H1 (cell line): Measurements from ENCODE around the gene RUFY1. TPM values are rescaled to one million over a fixed set of nuclear protein-coding genes. Genes with fewer than 3 reads are reported as not detected.

Source experiments
- CTCF ChIA-PET: fragments of 300-600 bp; sonication (Branson Sonifier 250); formaldehyde crosslinking; loops from one replicate; lab custom pipeline; 2021; ENCODE audit not compliant: partially characterized antibody; lab: Charles Lee
- POLR2A ChIA-PET: fragments of 300-600 bp; sonication (Branson Sonifier 250); formaldehyde crosslinking; loops from one replicate; lab custom pipeline; 2021; ENCODE audit warnings: inconsistent platforms; ENCODE audit not compliant: partially characterized antibody; lab: Charles Lee
- DNase-seq, 2 experiments: peaks; one replicate each; pipeline versions ENCODE4 v3.0.0 to v3.0.0-alpha.2; 2010 to 2022; ENCODE audit warnings: low spot score in 2 of 2, low read depth in 1 of 2, mixed read lengths in 1 of 2
- FAIRE-seq: peaks from 2 replicates; lab custom pipeline; 2011; peaks lifted over from hg19 to GRCh38; lab: Jason Lieb, UNC
- H2AFZ ChIP-seq: 2 replicates; pipeline ENCODE4 v1.8.1; 2012; ENCODE audit warnings: low read length, inconsistent platforms
- H2AK5ac ChIP-seq: 2 replicates; pipeline ENCODE4 v1.6.1; 2013; ENCODE audit warnings: low read depth, low read length
- H2BK120ac ChIP-seq: replicated peaks from 2 replicates; pipeline ENCODE3; 2013; ENCODE audit warnings: low read depth, low read length, inconsistent platforms
- H2BK12ac ChIP-seq: 2 replicates; pipeline ENCODE4 v1.6.1; 2013; ENCODE audit warnings: low read depth, low read length
- H2BK15ac ChIP-seq: 2 replicates; pipeline ENCODE4 v1.6.1; 2013; ENCODE audit warnings: low read length
- H2BK20ac ChIP-seq: 2 replicates; pipeline ENCODE4 v1.6.1; 2013; ENCODE audit warnings: low read length
- H2BK5ac ChIP-seq: 2 replicates; pipeline ENCODE4 v1.6.1; 2013; ENCODE audit warnings: low read depth, low read length
- H3K14ac ChIP-seq: 2 replicates; pipeline ENCODE4 v1.6.1; 2013; ENCODE audit warnings: inconsistent platforms; ENCODE audit not compliant: insufficient read length
- H3K18ac ChIP-seq: 2 replicates; pipeline ENCODE4 v1.6.1; 2013; ENCODE audit warnings: low read length; ENCODE audit errors: extremely low read depth
- H3K23ac ChIP-seq: 2 replicates; pipeline ENCODE4 v1.6.1; 2013; ENCODE audit warnings: inconsistent platforms; ENCODE audit not compliant: insufficient read length
- H3K23me2 ChIP-seq: 2 replicates; pipeline ENCODE4 v1.6.1; 2013; ENCODE audit warnings: low read depth, low read length
- H3K27ac ChIP-seq: 2 replicates; pipeline ENCODE4 v1.6.1; 2011; ENCODE audit warnings: low read depth, low read length, inconsistent platforms
- H3K27me3 ChIP-seq, 4 experiments: replicated peaks in 1 of 4; 1 replicate in 1 of 4; 2 replicates in 3 of 4; pipeline versions ENCODE4 v1.6.1 to v1.8.1; 2011 to 2013; ENCODE audit warnings: low read length in 3 of 4, mild to moderate bottlenecking in 3 of 4, inconsistent platforms in 2 of 4, mixed read lengths in 2 of 4, moderate library complexity in 1 of 4; ENCODE audit not compliant: control insufficient read depth in 3 of 4, insufficient read depth in 3 of 4; ENCODE audit errors: extremely low read depth in 1 of 4
- H3K36me3 ChIP-seq, 4 experiments: 2 replicates each; pipeline versions ENCODE4 v1.6.1 to v1.8.1; 2011 to 2013; ENCODE audit warnings: mild to moderate bottlenecking in 4 of 4, low read length in 3 of 4, moderate library complexity in 2 of 4, control low read depth in 1 of 4, inconsistent platforms in 1 of 4; ENCODE audit not compliant: insufficient read depth in 4 of 4, control insufficient read depth in 2 of 4
- H3K4ac ChIP-seq: replicated peaks from 2 replicates; pipeline ENCODE3; 2013; ENCODE audit warnings: low read length, low read depth, mixed read lengths, inconsistent platforms; ENCODE audit not compliant: insufficient read length
- H3K4me1 ChIP-seq, 4 experiments: replicated peaks in 1 of 4; 1 replicate in 1 of 4; 2 replicates in 3 of 4; pipeline versions ENCODE4 v1.6.1 to v1.8.1; 2011 to 2013; ENCODE audit warnings: low read length in 3 of 4, inconsistent platforms in 2 of 4, mixed read lengths in 1 of 4; ENCODE audit not compliant: insufficient read depth in 4 of 4, control insufficient read depth in 3 of 4
- H3K4me2 ChIP-seq, 2 experiments: 2 replicates each; pipeline versions ENCODE4 v1.6.1 to v1.8.1; 2011 to 2013; ENCODE audit warnings: low read depth in 2 of 2, low read length in 2 of 2, control low read depth in 1 of 2, inconsistent platforms in 1 of 2, mild to moderate bottlenecking in 1 of 2; ENCODE audit not compliant: insufficient read depth in 1 of 2
- H3K4me3 ChIP-seq, 4 experiments: fragments of 200-600, 300-600 bp in 1 of 4; sonication (generic), shearing (Covaris generic), sonication (Bioruptor Twin) in 1 of 4; 2 replicates each; pipeline versions ENCODE4 v1.5.1 to v1.8.1; 2011 to 2016; ENCODE audit warnings: low read length in 4 of 4, low read depth in 3 of 4, control low read depth in 2 of 4, inconsistent platforms in 2 of 4, mild to moderate bottlenecking in 2 of 4, mixed read lengths in 1 of 4, moderate library complexity in 1 of 4; ENCODE audit not compliant: insufficient read depth in 2 of 4; ENCODE audit errors: extremely low read depth in 1 of 4
- H3K56ac ChIP-seq: replicated peaks from 2 replicates; pipeline ENCODE3; 2013; ENCODE audit warnings: low read depth, mild to moderate bottlenecking, mixed read lengths, low read length, inconsistent platforms; ENCODE audit not compliant: insufficient read length
- H3K79me1 ChIP-seq: 2 replicates; pipeline ENCODE4 v1.6.1; 2013; ENCODE audit warnings: low read depth, low read length, control low read depth
- H3K79me2 ChIP-seq, 2 experiments: 2 replicates each; pipeline versions ENCODE4 v1.6.1 to v1.8.1; 2012 to 2013; ENCODE audit warnings: low read length in 2 of 2, mild to moderate bottlenecking in 2 of 2, inconsistent platforms in 1 of 2; ENCODE audit not compliant: insufficient read depth in 2 of 2, control insufficient read depth in 1 of 2
- H3K9ac ChIP-seq, 4 experiments: replicated peaks in 1 of 4; 1 replicate in 1 of 4; 2 replicates in 3 of 4; pipeline versions ENCODE4 v1.6.1 to v1.8.1; 2011 to 2013; ENCODE audit warnings: low read depth in 3 of 4, low read length in 3 of 4, control low read depth in 2 of 4, mild to moderate bottlenecking in 2 of 4, moderate library complexity in 2 of 4, inconsistent platforms in 1 of 4; ENCODE audit errors: extremely low read depth in 1 of 4
- H3K9me3 ChIP-seq, 2 experiments: 2 replicates each; pipeline versions ENCODE4 v1.6.1 to v1.8.1; 2012 to 2013; ENCODE audit warnings: mild to moderate bottlenecking in 2 of 2, moderate library complexity in 2 of 2, control low read depth in 1 of 2, inconsistent platforms in 1 of 2, low read depth in 1 of 2, low read length in 1 of 2, mixed read lengths in 1 of 2; ENCODE audit not compliant: insufficient read depth in 2 of 2
- H4K20me1 ChIP-seq, 2 experiments: replicated peaks in 1 of 2; 2 replicates each; pipeline versions ENCODE3 to v1.8.1; 2011 to 2013; ENCODE audit warnings: inconsistent platforms in 2 of 2, low read length in 2 of 2, mild to moderate bottlenecking in 1 of 2; ENCODE audit not compliant: insufficient read depth in 2 of 2, control insufficient read depth in 1 of 2
- H4K5ac ChIP-seq: 2 replicates; pipeline ENCODE4 v1.6.1; 2013; ENCODE audit warnings: low read length, low read depth, mixed read lengths, inconsistent platforms; ENCODE audit not compliant: insufficient read length
- H4K8ac ChIP-seq: 2 replicates; pipeline ENCODE4 v1.8.0; 2013; ENCODE audit warnings: mild to moderate bottlenecking, moderate library complexity, low read length, inconsistent platforms; ENCODE audit not compliant: insufficient read depth; ENCODE audit errors: extremely low read depth
- H4K91ac ChIP-seq: replicated peaks from 2 replicates; pipeline ENCODE3; 2013; ENCODE audit warnings: low read length, mixed read lengths, inconsistent platforms; ENCODE audit not compliant: insufficient read length
- CEBPB ChIP-seq: IDR thresholded peaks from 2 replicates; pipeline ENCODE4 v1.6.1; 2012; ENCODE audit warnings: low read depth, low read length
- CREB1 ChIP-seq: IDR thresholded peaks from 2 replicates; pipeline ENCODE4 v1.6.1; 2012; ENCODE audit warnings: inconsistent platforms
- HDAC6 ChIP-seq: IDR thresholded peaks from one replicate; pipeline ENCODE4 v1.7.1; 2012; ENCODE audit warnings: low read depth, mild to moderate bottlenecking, inconsistent platforms, low read length, moderate library complexity
- KDM1A ChIP-seq: fragments of 200-600, 300-600 bp; sonication (generic); IDR thresholded peaks from 2 replicates; pipeline ENCODE4 v1.7.1; 2016; ENCODE audit warnings: mild to moderate bottlenecking, low read length, borderline replicate concordance
- KDM5A ChIP-seq: fragments of 200-600 bp; IDR thresholded peaks from 2 replicates; pipeline ENCODE4 v1.7.1; 2012; ENCODE audit warnings: mild to moderate bottlenecking, low read length, inconsistent platforms, mixed read lengths
- RFX5 ChIP-seq: IDR thresholded peaks from 2 replicates; pipeline ENCODE4 v1.6.1; 2011; ENCODE audit warnings: low read depth, low read length, improper control_type of control experiment, borderline replicate concordance
- RNF2 ChIP-seq: fragments of 200-900, 300-1000 bp; sonication (generic); IDR thresholded peaks from 2 replicates; pipeline ENCODE4 v1.7.1; 2016; ENCODE audit warnings: borderline replicate concordance, low read depth, mild to moderate bottlenecking, antibody characterized with exemption, low read length; ENCODE audit not compliant: poor library complexity, severe bottlenecking; ENCODE audit errors: missing control alignments
- SP1 ChIP-seq: IDR thresholded peaks from 2 replicates; pipeline ENCODE4 v1.6.1; 2011; ENCODE audit warnings: low read depth, low read length
- SP2 ChIP-seq: IDR thresholded peaks from 2 replicates; pipeline ENCODE4 v1.6.1; 2012; ENCODE audit warnings: mild to moderate bottlenecking, low read length, inconsistent platforms
- SP4 ChIP-seq: IDR thresholded peaks from 2 replicates; pipeline ENCODE4 v1.6.1; 2012; ENCODE audit warnings: low read length, inconsistent platforms
- TAF7 ChIP-seq: optimal IDR thresholded peaks from 2 replicates; pipeline ENCODE3; 2011; ENCODE audit warnings: low read depth, mild to moderate bottlenecking, inconsistent platforms, low read length, moderate library complexity, borderline replicate concordance
- YY1 ChIP-seq: IDR thresholded peaks from 2 replicates; pipeline ENCODE4 v1.6.1; 2011; ENCODE audit warnings: low read depth, mild to moderate bottlenecking, low read length
- ZNF274 ChIP-seq: IDR thresholded peaks from 2 replicates; pipeline ENCODE4 v1.7.0; 2012; ENCODE audit warnings: low read length, borderline replicate concordance; ENCODE audit errors: extremely low read depth
- WGBS, 2 experiments: shearing (Covaris generic) in 1 of 2; methylation state at CpG; one replicate each; pipeline versions ENCODE4 v1.1.6 to v1.1.7; 2013 to 2015; ENCODE audit warnings: low lambda C conversion rate in 2 of 2, mixed read lengths in 2 of 2, inconsistent platforms in 1 of 2, low coverage in 1 of 2, missing lambda C conversion rate in 1 of 2; ENCODE audit not compliant: insufficient replicate concordance in 2 of 2, insufficient coverage in 1 of 2, insufficient read length in 1 of 2; ENCODE audit errors: extremely low coverage in 1 of 2, missing lambda C conversion rate in 1 of 2; 5-methylcytosine and 5-hydroxymethylcytosine counted together
- polyA plus RNA-seq, 7 experiments: library from polyadenylated mRNA; depleted of rRNA in 3 of 7; stranded (reverse) in 5 of 7; unstranded in 2 of 7; fragments of >200 nt in 5 of 7; fragments of 200-250 nt in 2 of 7; gene quantifications; 1 replicate in 5 of 7; 2 replicates in 1 of 7; 4 replicates in 1 of 7; pipeline versions ENCODE4 v1.2.1 to v1.2.3, GENCODE V29; 2011 to 2013; ENCODE audit warnings: missing spikeins in 2 of 7, mixed read lengths in 2 of 7
- total RNA-seq: library from RNA; stranded (reverse); fragmentation: NEBNext Ultra II Directional; extraction: Animal tissue kit (Norgen Biotek cat#: 25700); gene quantifications from 2 replicates; pipeline ENCODE4 v1.2.1, GENCODE V29; 2021

Gene RUFY1
- total and polyA plus RNA-seq, 2 of the 8 experiments (the other 6 are each of a cell fraction or from before 2014, with no cell fraction given), result 22.4 to 29.5 TPM

GRCh38 chr5:179648410-179648809 lies 98.1 kb downstream of the RUFY1 start:
- no peak for DNase-seq
- H3K14ac ChIP-seq, result no peak overlapping the region
- no peak overlapping the region for H3K9ac ChIP-seq
- no peak overlapping the region for H2BK120ac ChIP-seq
- H2AFZ ChIP-seq, result no peak overlapping the region
- no peak overlapping the region for H4K5ac ChIP-seq
- no peaks in the 10 kb centered on the region for H3K79me1 ChIP-seq
- peaks cover 0 to 2% (median 0%) of the 10 kb centered on the region in 4 experiments; a peak in 1 of 7 replicates for H3K4me1 ChIP-seq
- H4K8ac ChIP-seq, result no peak overlapping the region
- peaks cover 5 to 8% of the 10 kb centered on the region in 2 experiments; a peak in 2 of 4 replicates for H3K9me3 ChIP-seq
- H2AK5ac ChIP-seq, result no peak overlapping the region
- H3K27ac ChIP-seq, result no peak overlapping the region
- H3K36me3 ChIP-seq, result no peaks in the 10 kb centered on the region
- H2BK20ac ChIP-seq, result no peak overlapping the region
- H3K4me3 ChIP-seq, result no peak overlapping the region
- H3K56ac ChIP-seq, result no peak overlapping the region
- CTCF ChIA-PET, result interaction anchor here (0.5 to 0.8 kb wide), 3 partner anchors 17 to 285 kb away, joined by 3 to 4 read pairs (median 3); no protein-coding TSS in a partner anchor
- 92% methylated on average over 9 of the region's 9 CpGs; no CpG with 5 or more reads in 1 of the 2 experiments for WGBS, 2 experiments
- H2BK5ac ChIP-seq, result no peak overlapping the region
- no peak for FAIRE-seq
- H3K4me2 ChIP-seq, result no peak overlapping the region
- no peak overlapping the region for H3K23ac ChIP-seq
- no peak overlapping the region for H3K18ac ChIP-seq
- no peak overlapping the region for H2BK15ac ChIP-seq
- no peak overlapping the region for H3K4ac ChIP-seq
- no peak overlapping the region for H2BK12ac ChIP-seq
- H4K91ac ChIP-seq, result no peak overlapping the region
- TF ChIP-seq SP1 (no peak), SP4 (no peak), CEBPB (no peak), TAF7 (no peak), CREB1 (no peak), ZNF274 (no peak), RFX5 (no peak), SP2 (no peak), RNF2 (no peak), KDM5A (no peak), HDAC6 (no peak), KDM1A (no peak), YY1 (no peak)
- no peaks in the 10 kb centered on the region for H3K23me2 ChIP-seq
- H3K27me3 ChIP-seq, result no peaks in the 10 kb centered on the region
- H3K79me2 ChIP-seq, result no peaks in the 10 kb centered on the region
- H4K20me1 ChIP-seq, result no peaks in the 10 kb centered on the region
- POLR2A ChIA-PET, result interaction anchor here (1.2 to 2.5 kb wide), 3 partner anchors 15 to 31 kb away, joined by 3 to 9 read pairs (median 5); partner anchors contain the start of gene HNRNPH1
